HepG2 (cell line): ENCODE data around the gene CST4. TPM values are rescaled to one million over a fixed set of nuclear protein-coding genes. Genes with fewer than 3 reads are reported as not detected.
A peak's percentile ranks its signal among the peaks of the same experiment; 100 is the strongest.

Experiments used
- ATF4 ChIP-seq, 2 experiments: fragments of 450-650 bp in 1 of 2; sonication (generic) in 1 of 2; formaldehyde crosslinking; IDR thresholded peaks; 2 replicates each; pipeline versions ENCODE4 v1.5.0 to v1.8.0; 2020 to 2022; ENCODE audit warnings: mild to moderate bottlenecking in 1 of 2, missing genetic modification reagents in 1 of 2
- ATM ChIP-seq: fragments of 450-650 bp; IDR thresholded peaks from 2 replicates; pipeline ENCODE4 v1.7.1; 2017; ENCODE audit warnings: mild to moderate bottlenecking, borderline replicate concordance
- CENPX ChIP-seq: sonication (generic); formaldehyde crosslinking; IDR thresholded peaks from 2 replicates; pipeline ENCODE4 v1.9.0; 2021; ENCODE audit warnings: mild to moderate bottlenecking, missing genetic modification reagents, moderate library complexity
- DR1 ChIP-seq: sonication (generic); formaldehyde crosslinking; IDR thresholded peaks from 2 replicates; pipeline ENCODE4 v1.8.0; 2021; ENCODE audit warnings: mild to moderate bottlenecking, missing genetic modification reagents, inconsistent platforms
- ELF1 ChIP-seq: sonication (generic); formaldehyde crosslinking; IDR thresholded peaks from 2 replicates; pipeline ENCODE4 v1.4.0; 2020; ENCODE audit warnings: missing genetic modification reagents
- EP300 ChIP-seq, 3 experiments: sonication (generic) in 1 of 3; formaldehyde crosslinking in 1 of 3; IDR thresholded peaks; 2 replicates each; pipeline versions ENCODE4 v1.5.1 to v1.6.1; 2011 to 2020; ENCODE audit warnings: low read depth in 2 of 3, low read length in 2 of 3, borderline replicate concordance in 1 of 3, improper control_type of control experiment in 1 of 3, mild to moderate bottlenecking in 1 of 3, missing genetic modification reagents in 1 of 3, moderate library complexity in 1 of 3
- GLI4 ChIP-seq: sonication (generic); formaldehyde crosslinking; IDR thresholded peaks from 2 replicates; pipeline ENCODE4 v1.5.1; 2020; ENCODE audit warnings: missing genetic modification reagents, mild to moderate bottlenecking, moderate library complexity, borderline replicate concordance
- GRHL1 ChIP-seq: sonication (generic); formaldehyde crosslinking; conservative IDR thresholded peaks from 2 replicates; pipeline ENCODE4 v1.8.0; 2022; ENCODE audit warnings: missing genetic modification reagents
- HNF4A ChIP-seq: sonication (generic); formaldehyde crosslinking; IDR thresholded peaks from 2 replicates; pipeline ENCODE4 v1.4.0; 2020; ENCODE audit warnings: missing genetic modification reagents
- IRF2 ChIP-seq: IDR thresholded peaks from 2 replicates; pipeline ENCODE4 v1.6.1; 2018; ENCODE audit warnings: missing genetic modification reagents, missing compliant biosample characterization
- KDM5A ChIP-seq: fragments of 200-600 bp; sonication (generic); IDR thresholded peaks from 2 replicates; pipeline ENCODE4 v1.7.0; 2018; ENCODE audit warnings: antibody characterized with exemption, mild to moderate bottlenecking, low read length, borderline replicate concordance
- KDM6A ChIP-seq: IDR thresholded peaks from 2 replicates; pipeline ENCODE4 v1.6.1; 2016; ENCODE audit warnings: low read depth
- MED8 ChIP-seq: sonication (generic); formaldehyde crosslinking; IDR thresholded peaks from 2 replicates; pipeline ENCODE4 v1.8.1; 2023; ENCODE audit warnings: mild to moderate bottlenecking, missing genetic modification reagents; ENCODE audit not compliant: insufficient replicate concordance
- SAFB2 ChIP-seq: sonication (generic); formaldehyde crosslinking; IDR thresholded peaks from 2 replicates; pipeline ENCODE4 v1.5.1; 2020; ENCODE audit warnings: missing genetic modification reagents, low read depth, mild to moderate bottlenecking, borderline replicate concordance
- TFDP1 ChIP-seq: IDR thresholded peaks from 2 replicates; pipeline ENCODE4 v1.6.1; 2016; ENCODE audit warnings: missing compliant biosample characterization, missing genetic modification reagents, borderline replicate concordance
- UBTF ChIP-seq: sonication (generic); formaldehyde crosslinking; IDR thresholded peaks from 2 replicates; pipeline ENCODE4 v1.4.0; 2020; ENCODE audit warnings: mild to moderate bottlenecking, missing genetic modification reagents
- ZNF224 ChIP-seq: sonication (generic); formaldehyde crosslinking; IDR thresholded peaks from 2 replicates; pipeline ENCODE4 v1.5.0; 2020; ENCODE audit warnings: mild to moderate bottlenecking, missing genetic modification reagents
- ZNF572 ChIP-seq: sonication (generic); formaldehyde crosslinking; IDR thresholded peaks from 2 replicates; pipeline ENCODE4 v1.5.1; 2020; ENCODE audit warnings: mild to moderate bottlenecking, missing genetic modification reagents
- ZNF605 ChIP-seq: sonication (generic); formaldehyde crosslinking; IDR thresholded peaks from 2 replicates; pipeline ENCODE4 v1.8.0; 2022; ENCODE audit warnings: mild to moderate bottlenecking, missing genetic modification reagents
- ZNF678 ChIP-seq: sonication (generic); formaldehyde crosslinking; IDR thresholded peaks from 2 replicates; pipeline ENCODE4 v1.4.0; 2020; ENCODE audit warnings: mild to moderate bottlenecking, missing genetic modification reagents
- ZNF703 ChIP-seq: sonication (generic); formaldehyde crosslinking; IDR thresholded peaks from 2 replicates; pipeline ENCODE4 v1.5.1; 2020; ENCODE audit warnings: missing genetic modification reagents, mild to moderate bottlenecking, moderate library complexity, borderline replicate concordance
- ZNF792 ChIP-seq: IDR thresholded peaks from 2 replicates; pipeline ENCODE4 v1.6.1; 2016
- ZNF891 ChIP-seq: sonication (generic); formaldehyde crosslinking; IDR thresholded peaks from 2 replicates; pipeline ENCODE4 v1.5.0; 2020; ENCODE audit warnings: mild to moderate bottlenecking, missing genetic modification reagents
- polyA plus RNA-seq, 8 experiments: library from polyadenylated mRNA; depleted of rRNA in 3 of 8; stranded (reverse) in 7 of 8; unstranded in 1 of 8; fragments of >200 nt; fragmentation: Illumina TruSeq in 4 of 8; extraction: Trizol in 4 of 8; gene quantifications; 2 replicates each; pipeline versions ENCODE4 v1.2.1 to v1.2.3, GENCODE V29; 2011 to 2016; ENCODE audit warnings: low read depth in 4 of 8, missing spikeins in 1 of 8, mixed read lengths in 1 of 8; ENCODE audit not compliant: insufficient read depth in 1 of 8
- total RNA-seq, 5 experiments: library from RNA; depleted of rRNA; stranded (reverse); fragments of >200 nt; fragmentation: Illumina TruSeq; extraction: Trizol; gene quantifications; 2 replicates each; pipeline ENCODE4 v1.2.3, GENCODE V29; 2016; ENCODE audit warnings: low read depth in 1 of 5

CST4 gene
- total and polyA plus RNA-seq, 2 of the 13 experiments (the other 11 are each of a cell fraction or from before 2014, with no cell fraction given): not detected

DNA sequence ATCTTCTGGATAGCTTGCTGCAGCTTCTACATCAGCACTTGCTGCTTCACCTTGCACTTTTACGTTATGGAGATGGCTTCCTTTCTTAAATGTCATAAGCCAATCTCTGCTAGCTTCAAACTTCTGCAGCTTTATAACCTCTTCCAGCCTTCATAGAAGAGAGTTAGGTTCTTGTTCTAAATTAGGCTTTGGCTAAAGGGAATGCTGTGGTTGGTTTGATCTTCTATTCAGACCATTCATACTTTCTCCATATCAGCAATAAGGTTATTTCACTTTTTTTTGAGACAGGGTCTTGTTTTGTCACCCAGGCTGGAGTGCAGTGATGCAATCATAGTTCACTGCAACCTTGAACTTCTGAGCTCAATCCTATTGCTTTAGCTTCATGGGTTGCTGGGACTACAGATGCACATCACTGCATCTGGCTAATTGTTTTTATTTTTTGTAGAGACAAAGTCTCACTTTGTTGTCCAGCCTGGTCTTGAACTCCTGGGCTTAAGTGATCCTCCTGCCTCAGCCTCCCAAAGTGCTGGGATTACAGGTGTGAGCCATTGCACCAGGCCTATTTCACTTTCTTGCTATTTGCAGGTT is 38.9 kb downstream of the CST4 start (continued):
- TF ChIP-seq GRHL1 (CRISPR knock-in tag): no peak
- TF ChIP-seq EP300 (IDR thresholded peaks at IDR 0.05; ENCODE audit: low read depth in 2 of 2, low read length in 2 of 2): peak in 1 of 2 experiments; percentile 68; a peak in 2 of 4 replicates
- peak; percentile 17; the same call in 1 of the 2 replicates for TF ChIP-seq EP300 (CRISPR knock-in tag; IDR thresholded peaks at IDR 0.05; ENCODE audit: borderline replicate concordance)
- TF ChIP-seq ELF1 (CRISPR knock-in tag): no peak
- TF ChIP-seq ZNF605 (CRISPR knock-in tag): no peak
- no peak for TF ChIP-seq KDM5A
- TF ChIP-seq KDM6A (CRISPR knock-in tag): 0 out of 2 replicates have a peak, but pooled peaks have one; percentile 26
- TF ChIP-seq ATF4 (CRISPR knock-in tag; IDR thresholded peaks at IDR 0.05): peak in 1 of 2 experiments; percentile 80; a peak in 2 of 4 replicates
- no peak for TF ChIP-seq ZNF891 (CRISPR knock-in tag)
- TF ChIP-seq ZNF224 (CRISPR knock-in tag): no peak
- TF ChIP-seq UBTF (CRISPR knock-in tag): no peak
- TF ChIP-seq HNF4A (CRISPR knock-in tag): peak; percentile 93
- TF ChIP-seq ZNF572 (CRISPR knock-in tag): no peak
- TF ChIP-seq MED8 (CRISPR knock-in tag): no peak
- no peak for TF ChIP-seq ATM
- TF ChIP-seq IRF2: peak; percentile 63; the same call in 1 of the 2 replicates
- TF ChIP-seq CENPX (CRISPR knock-in tag): no peak
- no peak for TF ChIP-seq TFDP1 (CRISPR knock-in tag)
- TF ChIP-seq DR1 (CRISPR knock-in tag): no peak
- no peak for TF ChIP-seq SAFB2
- TF ChIP-seq ZNF703 (CRISPR knock-in tag): no peak
- no peak for TF ChIP-seq GLI4
- TF ChIP-seq ZNF792 (CRISPR knock-in tag): no peak
- no peak for TF ChIP-seq ZNF678 (CRISPR knock-in tag)
